B cell (primary cell): Measurements from ENCODE around the gene MICU2. TPM values are rescaled to one million over a fixed set of nuclear protein-coding genes. Genes with fewer than 3 reads are reported as not detected.

ENCODE experiments used
- ATAC-seq: fragments of 200-7000 bp; cut with Tn5 transposase; one replicate; pipeline ENCODE4 v1.10.0; 2021; ENCODE audit warnings: low read depth, mild to moderate bottlenecking, moderate number of reproducible peaks, moderate library complexity
- CTCF ChIA-PET: fragments of 350-600 bp; sonication (Branson Sonifier 250); formaldehyde crosslinking; loops from one replicate; lab custom pipeline; 2021; ENCODE audit warnings: antibody characterized with exemption, inconsistent platforms; lab: Charles Lee
- POLR2A ChIA-PET: fragments of 350-600 bp; sonication (Branson Sonifier 250); formaldehyde crosslinking; loops from one replicate; lab custom pipeline; 2021; ENCODE audit warnings: antibody characterized with exemption; lab: Charles Lee
- DNase-seq: peaks from one replicate; pipeline ENCODE4 v3.0.0; 2013
- H2AFZ ChIP-seq: 2 replicates; pipeline ENCODE4 v1.6.1; 2012; ENCODE audit warnings: mild to moderate bottlenecking, low read depth, low read length; ENCODE audit not compliant: insufficient read depth, poor library complexity, severe bottlenecking
- H3K27ac ChIP-seq, 2 donors: 1 replicate in 1 of 2; 2 replicates in 1 of 2; pipeline ENCODE4 v1.5.1; 2012 to 2013; ENCODE audit warnings: low read length in 2 of 2, mild to moderate bottlenecking in 2 of 2, moderate library complexity in 1 of 2
- H3K27me3 ChIP-seq, 4 experiments: fragments of 200-600 bp in 1 of 4; sonication (generic) in 1 of 4; replicated peaks in 1 of 4; 1 replicate in 2 of 4; 2 replicates in 2 of 4; pipeline versions ENCODE4 v1.6.1 to v1.7.0; 2013 to 2016; ENCODE audit warnings: low read length in 3 of 4, mild to moderate bottlenecking in 2 of 4, mixed read lengths in 1 of 4, moderate library complexity in 1 of 4; ENCODE audit not compliant: insufficient read depth in 4 of 4, control insufficient read depth in 3 of 4; ENCODE audit errors: control extremely low read depth in 1 of 4
- H3K36me3 ChIP-seq, 2 experiments: replicated peaks in 1 of 2; 1 replicate in 1 of 2; 2 replicates in 1 of 2; pipeline versions ENCODE4 v1.6.1 to v1.7.1; 2013; ENCODE audit warnings: low read length in 1 of 2; ENCODE audit not compliant: insufficient read depth in 2 of 2, control insufficient read depth in 1 of 2; ENCODE audit errors: control extremely low read depth in 1 of 2, extremely low read depth in 1 of 2
- H3K4me1 ChIP-seq, 2 donors: fragments of 200-600 bp in 1 of 2; sonication (generic) in 1 of 2; 1 replicate in 1 of 2; 2 replicates in 1 of 2; pipeline versions ENCODE4 v1.5.1 to v1.6.1; 2013 to 2017; ENCODE audit warnings: low read length in 2 of 2; ENCODE audit not compliant: control insufficient read depth in 2 of 2, insufficient read depth in 2 of 2
- H3K4me2 ChIP-seq: replicated peaks from 2 replicates; pipeline ENCODE3; 2012; ENCODE audit warnings: mild to moderate bottlenecking, low read depth, low read length; ENCODE audit not compliant: poor library complexity, severe bottlenecking
- H3K4me3 ChIP-seq, 5 experiments: fragments of 200-600 bp in 1 of 5; sonication (generic) in 1 of 5; 1 replicate in 3 of 5; 2 replicates in 2 of 5; pipeline versions ENCODE4 v1.5.1 to v1.7.0; 2011 to 2016; ENCODE audit warnings: low read length in 4 of 5, mild to moderate bottlenecking in 4 of 5, low read depth in 2 of 5, control low read depth in 1 of 5, moderate library complexity in 1 of 5; ENCODE audit not compliant: insufficient read depth in 1 of 5; ENCODE audit errors: control extremely low read depth in 1 of 5, extremely low read depth in 1 of 5
- H3K79me2 ChIP-seq: fragments of 200-600 bp; sonication (generic); one replicate; pipeline ENCODE4 v1.6.0; 2016; ENCODE audit warnings: low read length; ENCODE audit not compliant: control insufficient read depth, insufficient read depth
- H3K9ac ChIP-seq: fragments of 200-600 bp; sonication (generic); 2 replicates; pipeline ENCODE4 v1.6.1; 2017; ENCODE audit warnings: mild to moderate bottlenecking, low read length, moderate library complexity
- H3K9me3 ChIP-seq, 3 donors: one replicate each; pipeline versions ENCODE4 v1.6.1 to v1.7.1; 2013; ENCODE audit warnings: low read length in 2 of 3; ENCODE audit not compliant: control insufficient read depth in 2 of 3, insufficient read depth in 1 of 3; ENCODE audit errors: control extremely low read depth in 1 of 3
- H4K20me1 ChIP-seq: 2 replicates; pipeline ENCODE4 v1.6.0; 2012; ENCODE audit warnings: mild to moderate bottlenecking, low read length; ENCODE audit not compliant: insufficient read depth, control insufficient read depth, poor library complexity, severe bottlenecking
- H3K27ac Mint-ChIP-seq: one replicate; pipeline ENCODE4 v1.8.0; 2021; ENCODE audit warnings: mixed read lengths
- H3K27me3 Mint-ChIP-seq: one replicate; pipeline ENCODE4 v1.8.0; 2021; ENCODE audit warnings: mixed read lengths
- H3K4me1 Mint-ChIP-seq: one replicate; pipeline ENCODE4 v1.8.0; 2021; ENCODE audit warnings: mixed read lengths
- H3K4me3 Mint-ChIP-seq: one replicate; pipeline ENCODE4 v1.8.0; 2021; ENCODE audit warnings: mixed read lengths
- H3K9me3 Mint-ChIP-seq: one replicate; pipeline ENCODE4 v1.8.0; 2022; ENCODE audit warnings: mixed read lengths; ENCODE audit not compliant: insufficient read depth
- CTCF ChIP-seq: fragments of 200-600 bp; IDR thresholded peaks from one replicate; pipeline ENCODE4 v1.8.0; 2022; ENCODE audit warnings: antibody characterized with exemption, mild to moderate bottlenecking
- EZH2 ChIP-seq: IDR thresholded peaks from 2 replicates; pipeline ENCODE4 v1.6.1; 2012; ENCODE audit warnings: borderline replicate concordance, low read depth, mild to moderate bottlenecking, moderate library complexity, low read length; ENCODE audit not compliant: insufficient read depth, poor library complexity, severe bottlenecking
- WGBS: methylation state at CpG from one replicate; pipeline ENCODE4 v1.1.5; 2013; ENCODE audit warnings: missing lambda C conversion rate; ENCODE audit not compliant: insufficient coverage; 5-methylcytosine and 5-hydroxymethylcytosine counted together
- intact Hi-C: fragments of 100-400 bp; cut with micrococcal nuclease; formaldehyde crosslinking; loops from one replicate; pipeline ENCODE4 v1.10.0; 2022
- polyA plus RNA-seq: library from polyadenylated mRNA; depleted of rRNA; stranded (reverse); fragments of >200 nt; gene quantifications from 2 replicates; pipeline ENCODE4 v1.2.3, GENCODE V29; 2012
- total RNA-seq, 2 donors: library from RNA; stranded (reverse); fragments of 120-200 nt in 1 of 2; gene quantifications; 1 replicate in 1 of 2; 2 replicates in 1 of 2; pipeline versions ENCODE4 v1.2.3 to v1.2.4, GENCODE V29; 2013 to 2022

Gene MICU2
- total and polyA plus RNA-seq, 2 donors (not counting 1 experiment from before 2014, with no cell fraction given): 52.2 to 56.7 TPM

GRCh38 chr13:21595546-21595822, 8.5 kb downstream of the MICU2 start:
- Histone ChIP-seq H3K4me1 (peaks cover 39 to 40% of the 10 kb centered on the region in 2 donors), H2AFZ (no peak overlapping the region), H3K79me2 (peaks cover 92% of the 10 kb centered on the region), H3K27ac (peak overlapping the region; percentile 26 to 65), H3K9me3 (peaks cover 0 to 3% (median 0%) of the 10 kb centered on the region in 3 donors), H3K36me3 (peaks cover 0 to 3% of the 10 kb centered on the region in 2 experiments), H3K27me3 (no peaks in the 10 kb centered on the region), H3K4me2 (peak overlapping the region; percentile 37), H3K4me3 (no peak overlapping the region), H3K9ac (no peak overlapping the region), H4K20me1 (peaks cover 44% of the 10 kb centered on the region)
- H3K4me3 Mint-ChIP-seq: peak overlapping the region; percentile 50
- H3K27ac Mint-ChIP-seq: peak overlapping the region; percentile 77
- H3K9me3 Mint-ChIP-seq: peaks cover 4% of the 10 kb centered on the region
- H3K27me3 Mint-ChIP-seq: no peaks in the 10 kb centered on the region
- peaks cover 77% of the 10 kb centered on the region for H3K4me1 Mint-ChIP-seq
- ATAC-seq (no peak), DNase-seq (no peak)
- ChIA-PET POLR2A (no interaction called here), CTCF (no interaction called here)
- intact Hi-C loops: no loop called here
- TF ChIP-seq EZH2: no peak
- no peak for TF ChIP-seq CTCF

GRCh38 chr13:21594715-21595545, 9.0 kb downstream of the MICU2 start:
- Histone ChIP-seq H2AFZ (no peak overlapping the region), H3K9me3 (peaks cover 0 to 4% (median 0%) of the 10 kb centered on the region in 3 donors), H3K79me2 (peaks cover 92% of the 10 kb centered on the region), H3K4me1 (peaks cover 39 to 44% of the 10 kb centered on the region in 2 donors), H3K27me3 (no peaks in the 10 kb centered on the region), H3K36me3 (peaks cover 0 to 3% of the 10 kb centered on the region in 2 experiments), H3K9ac (no peak overlapping the region), H4K20me1 (peaks cover 49% of the 10 kb centered on the region), H3K27ac (peak overlapping the region; percentile 26 to 65), H3K4me3 (no peak overlapping the region), H3K4me2 (peak overlapping the region; percentile 37)
- Mint-ChIP-seq H3K4me3 (peak overlapping the region; percentile 50), H3K4me1 (peaks cover 78% of the 10 kb centered on the region), H3K27ac (peak overlapping the region; percentile 77), H3K27me3 (no peaks in the 10 kb centered on the region), H3K9me3 (peaks cover 4% of the 10 kb centered on the region)
- TF ChIP-seq EZH2 (no peak), CTCF (no peak)
- peak; percentile 15 for DNase-seq
- WGBS: no CpG with 5 or more reads among the region's 3 CpGs
- intact Hi-C loops: no loop called here
- POLR2A ChIA-PET: no interaction called here
- ATAC-seq: peak; percentile 14
- CTCF ChIA-PET: interaction anchor here (1.1 kb wide), 1 partner anchor 9 kb away, joined by 3 read pairs; no protein-coding TSS in a partner anchor
